ENCODE measurements around the gene R3HCC1L. TPM values are rescaled to one million over a fixed set of nuclear protein-coding genes. Genes with fewer than 3 reads are reported as not detected.

The R3HCC1L gene
- total and polyA plus RNA-seq, 9 of the 15 experiments (the other 6 are each of a cell fraction or from before 2014, with no cell fraction given) = 9.1 to 17.8 (median 12.6) TPM

DNA sequence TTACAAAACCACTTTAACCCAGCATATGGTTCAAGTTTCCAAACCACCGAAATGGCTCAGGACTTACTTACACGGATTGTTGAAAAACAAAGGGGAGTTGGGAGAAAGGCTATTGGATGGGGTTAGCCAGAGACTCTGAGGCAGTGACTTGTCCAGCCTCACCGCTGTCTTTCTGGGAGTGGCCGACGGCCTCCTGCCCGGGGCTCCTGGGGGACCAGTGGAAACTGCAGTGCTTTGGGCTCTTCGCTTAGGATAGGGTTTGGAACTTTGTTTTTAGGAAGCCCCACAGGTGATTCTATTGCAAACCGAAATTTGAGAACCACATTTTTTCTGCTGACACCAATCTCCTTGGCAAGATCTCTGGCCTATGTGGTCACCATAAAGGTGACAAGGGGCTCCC is 38.1 kb upstream of the R3HCC1L start:
- Histone ChIP-seq H3K4me2 (ENCODE audit: insufficient read depth, low read length) (no peak overlapping the region), H3K36me3 (ENCODE audit: control insufficient read depth, insufficient read depth, low read length) (no peaks in the 10 kb centered on the region), H3K27me3 (ENCODE audit: control insufficient read depth in 2 of 2, insufficient read depth in 2 of 2, low read length in 2 of 2) (peaks cover 2 to 31% of the 10 kb centered on the region in 2 experiments; a peak in 4 of 5 replicates), H3K4me1 (replicated peaks in 1 of 2; ENCODE audit: control insufficient read depth in 2 of 2, insufficient read depth in 2 of 2, low read length in 2 of 2) (no peaks in the 10 kb centered on the region), H3K9me1 (ENCODE audit: control insufficient read depth, insufficient read depth, low read length) (no peaks in the 10 kb centered on the region), H2AFZ (ENCODE audit: low read depth, low read length) (no peak overlapping the region), H3K9me3 (replicated peaks; ENCODE audit: control insufficient read depth, insufficient read depth, low read depth, low read length) (no peaks in the 10 kb centered on the region), H4K20me1 (replicated peaks; ENCODE audit: control insufficient read depth, insufficient read depth, low read length) (no peaks in the 10 kb centered on the region), H3K9ac (ENCODE audit: insufficient read depth in 1 of 2, low read depth in 2 of 2, low read length in 2 of 2) (no peak overlapping the region), H3K79me2 (ENCODE audit: control insufficient read depth, insufficient read depth, low read length) (no peaks in the 10 kb centered on the region), H3K27ac (ENCODE audit: extremely low read depth, low read depth, low read length) (no peak overlapping the region), H3K4me3 (no peak overlapping the region)
- ChIA-PET CTCF (ENCODE audit: low intra/inter-chr PET ratio) (no interaction called here), POLR2A (no interaction called here)
- no TSS peak for BruUV-seq (replicated peaks)
- ATAC-seq (no peak), DNase-seq (ENCODE audit: extremely low read depth in 1 of 4, low spot score in 3 of 4) (no peak), FAIRE-seq (no peak)
- in situ Hi-C loops (cut with MboI) = no loop called here
- WGBS (ENCODE audit: insufficient coverage, low coverage, missing lambda C conversion rate) = 1% methylated on average over 8 of the region's 8 CpGs
- TF ChIP-seq HNRNPL (IDR thresholded peaks at IDR 0.05; ENCODE audit: low read depth, low read length) (no peak), PHB2 (IDR thresholded peaks at IDR 0.05; ENCODE audit: low read depth) (no peak), NFATC3 (IDR thresholded peaks at IDR 0.05) (no peak), PRMT5 (CRISPR knock-in tag; IDR thresholded peaks at IDR 0.05) (no peak), RHOXF2B (CRISPR knock-in tag; conservative IDR thresholded peaks at IDR 0.05) (no peak), ETV1 (tag; conservative IDR thresholded peaks at IDR 0.05; ENCODE audit: low read depth) (no peak)
- TF ChIP-seq, protein P1, sequence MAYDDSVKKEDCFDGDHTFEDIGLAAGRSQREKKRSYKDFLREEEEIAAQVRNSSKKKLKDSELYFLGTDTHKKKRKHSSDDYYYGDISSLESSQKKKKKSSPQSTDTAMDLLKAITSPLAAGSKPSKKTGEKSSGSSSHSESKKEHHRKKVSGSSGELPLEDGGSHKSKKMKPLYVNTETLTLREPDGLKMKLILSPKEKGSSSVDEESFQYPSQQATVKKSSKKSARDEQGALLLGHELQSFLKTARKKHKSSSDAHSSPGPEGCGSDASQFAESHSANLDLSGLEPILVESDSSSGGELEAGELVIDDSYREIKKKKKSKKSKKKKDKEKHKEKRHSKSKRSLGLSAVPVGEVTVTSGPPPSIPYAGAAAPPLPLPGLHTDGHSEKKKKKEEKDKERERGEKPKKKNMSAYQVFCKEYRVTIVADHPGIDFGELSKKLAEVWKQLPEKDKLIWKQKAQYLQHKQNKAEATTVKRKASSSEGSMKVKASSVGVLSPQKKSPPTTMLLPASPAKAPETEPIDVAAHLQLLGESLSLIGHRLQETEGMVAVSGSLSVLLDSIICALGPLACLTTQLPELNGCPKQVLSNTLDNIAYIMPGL (CRISPR knock-in tag; IDR thresholded peaks at IDR 0.05) = no peak
- TF ChIP-seq, protein P2, sequence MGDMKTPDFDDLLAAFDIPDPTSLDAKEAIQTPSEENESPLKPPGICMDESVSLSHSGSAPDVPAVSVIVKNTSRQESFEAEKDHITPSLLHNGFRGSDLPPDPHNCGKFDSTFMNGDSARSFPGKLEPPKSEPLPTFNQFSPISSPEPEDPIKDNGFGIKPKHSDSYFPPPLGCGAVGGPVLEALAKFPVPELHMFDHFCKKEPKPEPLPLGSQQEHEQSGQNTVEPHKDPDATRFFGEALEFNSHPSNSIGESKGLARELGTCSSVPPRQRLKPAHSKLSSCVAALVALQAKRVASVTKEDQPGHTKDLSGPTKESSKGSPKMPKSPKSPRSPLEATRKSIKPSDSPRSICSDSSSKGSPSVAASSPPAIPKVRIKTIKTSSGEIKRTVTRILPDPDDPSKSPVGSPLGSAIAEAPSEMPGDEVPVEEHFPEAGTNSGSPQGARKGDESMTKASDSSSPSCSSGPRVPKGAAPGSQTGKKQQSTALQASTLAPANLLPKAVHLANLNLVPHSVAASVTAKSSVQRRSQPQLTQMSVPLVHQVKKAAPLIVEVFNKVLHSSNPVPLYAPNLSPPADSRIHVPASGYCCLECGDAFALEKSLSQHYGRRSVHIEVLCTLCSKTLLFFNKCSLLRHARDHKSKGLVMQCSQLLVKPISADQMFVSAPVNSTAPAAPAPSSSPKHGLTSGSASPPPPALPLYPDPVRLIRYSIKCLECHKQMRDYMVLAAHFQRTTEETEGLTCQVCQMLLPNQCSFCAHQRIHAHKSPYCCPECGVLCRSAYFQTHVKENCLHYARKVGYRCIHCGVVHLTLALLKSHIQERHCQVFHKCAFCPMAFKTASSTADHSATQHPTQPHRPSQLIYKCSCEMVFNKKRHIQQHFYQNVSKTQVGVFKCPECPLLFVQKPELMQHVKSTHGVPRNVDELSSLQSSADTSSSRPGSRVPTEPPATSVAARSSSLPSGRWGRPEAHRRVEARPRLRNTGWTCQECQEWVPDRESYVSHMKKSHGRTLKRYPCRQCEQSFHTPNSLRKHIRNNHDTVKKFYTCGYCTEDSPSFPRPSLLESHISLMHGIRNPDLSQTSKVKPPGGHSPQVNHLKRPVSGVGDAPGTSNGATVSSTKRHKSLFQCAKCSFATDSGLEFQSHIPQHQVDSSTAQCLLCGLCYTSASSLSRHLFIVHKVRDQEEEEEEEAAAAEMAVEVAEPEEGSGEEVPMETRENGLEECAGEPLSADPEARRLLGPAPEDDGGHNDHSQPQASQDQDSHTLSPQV (IDR thresholded peaks at IDR 0.05) = no peak
- intact Hi-C loops (cut with micrococcal nuclease) = no loop called here
